ENCODE results near the gene PFKFB2.

Gene PFKFB2

GRCh38 chr1:207029701-207030521, 23.2 kb upstream of the PFKFB2 start:
- H3K27ac ChIP-seq: no peak overlapping the region
- H3K9me3 ChIP-seq: no peaks in the 10 kb centered on the region
- H3K27me3 ChIP-seq: no peaks in the 10 kb centered on the region
- TF ChIP-seq Cebpa-rat (IDR thresholded peaks at IDR 0.05): no peak
- H3K9ac ChIP-seq: no peak overlapping the region
- no peaks in the 10 kb centered on the region for H3K36me3 ChIP-seq
- no peak overlapping the region for H3K4me3 ChIP-seq
- H3K4me1 ChIP-seq: no peaks in the 10 kb centered on the region
- no peak overlapping the region for H3K4me2 ChIP-seq
- H4K20me1 ChIP-seq: no peaks in the 10 kb centered on the region

- no peaks in the 10 kb centered on the region for H4K20me1 ChIP-seq
- no peaks in the 10 kb centered on the region for H3K9me3 ChIP-seq
- no peak overlapping the region for H3K4me3 ChIP-seq
- no peak overlapping the region for H3K9ac ChIP-seq
- H3K4me1 ChIP-seq: no peaks in the 10 kb centered on the region
- no peaks in the 10 kb centered on the region for H3K36me3 ChIP-seq
- no peak overlapping the region for H3K4me2 ChIP-seq
- no peak overlapping the region for H3K27ac ChIP-seq
- no peaks in the 10 kb centered on the region for H3K27me3 ChIP-seq
- no peak for TF ChIP-seq Cebpa-rat (IDR thresholded peaks at IDR 0.05)
These were observed 22.5 kb upstream of the PFKFB2 start for GRCh38 chr1:207030522-207031009.

- no peaks in the 10 kb centered on the region for H3K27me3 ChIP-seq
- no peaks in the 10 kb centered on the region for H3K36me3 ChIP-seq
- no peak for TF ChIP-seq Cebpa-rat (IDR thresholded peaks at IDR 0.05)
- no peak overlapping the region for H3K27ac ChIP-seq
- H3K4me2 ChIP-seq: no peak overlapping the region
- H3K9me3 ChIP-seq: no peaks in the 10 kb centered on the region
- H3K9ac ChIP-seq: no peak overlapping the region
- no peaks in the 10 kb centered on the region for H3K4me1 ChIP-seq
- no peak overlapping the region for H3K4me3 ChIP-seq
- no peaks in the 10 kb centered on the region for H4K20me1 ChIP-seq
These were observed 22.1 kb upstream of the PFKFB2 start for GRCh38 chr1:207031016-207031415.

GRCh38 chr1:207031632-207032264, 21.3 kb upstream of the PFKFB2 start:
- TF ChIP-seq Cebpa-rat (IDR thresholded peaks at IDR 0.05): no peak
- no peaks in the 10 kb centered on the region for H3K4me1 ChIP-seq
- no peaks in the 10 kb centered on the region for H3K9me3 ChIP-seq
- H3K27ac ChIP-seq: no peak overlapping the region
- no peaks in the 10 kb centered on the region for H3K36me3 ChIP-seq
- no peaks in the 10 kb centered on the region for H4K20me1 ChIP-seq
- H3K9ac ChIP-seq: no peak overlapping the region
- no peak overlapping the region for H3K4me3 ChIP-seq
- H3K27me3 ChIP-seq: no peaks in the 10 kb centered on the region
- H3K4me2 ChIP-seq: no peak overlapping the region

GRCh38 chr1:207032528-207033017, 20.5 kb upstream of the PFKFB2 start, which contains the start of gene C1orf116:
TSS of gene C1orf116 (minus strand) at chr1:207032756. CDS start at chr1:207027598, 5,158 bp downstream.
- Histone ChIP-seq H3K9me3 (no peaks in the 10 kb centered on the region), H3K36me3 (no peaks in the 10 kb centered on the region), H4K20me1 (no peaks in the 10 kb centered on the region), H3K27ac (no peak within 1 kb of the TSS), H3K4me1 (no peaks in the 10 kb centered on the region), H3K4me2 (no peak within 1 kb of the TSS), H3K4me3 (no peak within 1 kb of the TSS), H3K9ac (no peak within 1 kb of the TSS), H3K27me3 (no peaks in the 10 kb centered on the region)
- TF ChIP-seq Cebpa-rat (IDR thresholded peaks at IDR 0.05): no peak

GRCh38 chr1:207033302-207033701, 19.8 kb upstream of the PFKFB2 start:
- no peaks in the 10 kb centered on the region for H3K9me3 ChIP-seq
- no peak overlapping the region for H3K4me2 ChIP-seq
- no peaks in the 10 kb centered on the region for H3K4me1 ChIP-seq
- no peak overlapping the region for H3K4me3 ChIP-seq
- H3K27ac ChIP-seq: no peak overlapping the region
- no peak overlapping the region for H3K9ac ChIP-seq
- no peaks in the 10 kb centered on the region for H3K36me3 ChIP-seq
- H3K27me3 ChIP-seq: no peaks in the 10 kb centered on the region
- no peak for TF ChIP-seq Cebpa-rat (IDR thresholded peaks at IDR 0.05)
- no peaks in the 10 kb centered on the region for H4K20me1 ChIP-seq

GRCh38 chr1:207034208-207034607, 18.9 kb upstream of the PFKFB2 start:
- H3K36me3 ChIP-seq: no peaks in the 10 kb centered on the region
- H3K27me3 ChIP-seq: no peaks in the 10 kb centered on the region
- H3K4me2 ChIP-seq: no peak overlapping the region
- no peak for TF ChIP-seq Cebpa-rat (IDR thresholded peaks at IDR 0.05)
- no peaks in the 10 kb centered on the region for H4K20me1 ChIP-seq
- H3K9me3 ChIP-seq: no peaks in the 10 kb centered on the region
- H3K4me3 ChIP-seq: no peak overlapping the region
- H3K4me1 ChIP-seq: no peaks in the 10 kb centered on the region
- no peak overlapping the region for H3K9ac ChIP-seq
- H3K27ac ChIP-seq: no peak overlapping the region

GRCh38 chr1:207034998-207035397, 18.1 kb upstream of the PFKFB2 start:
- Histone ChIP-seq H3K4me3 (no peak overlapping the region), H3K27ac (no peak overlapping the region), H3K4me2 (no peak overlapping the region), H3K4me1 (no peaks in the 10 kb centered on the region), H3K9me3 (no peaks in the 10 kb centered on the region), H3K27me3 (no peaks in the 10 kb centered on the region), H3K36me3 (no peaks in the 10 kb centered on the region), H4K20me1 (no peaks in the 10 kb centered on the region), H3K9ac (no peak overlapping the region)
- no peak for TF ChIP-seq Cebpa-rat (IDR thresholded peaks at IDR 0.05)

GRCh38 chr1:207035877-207036551, 17.1 kb upstream of the PFKFB2 start:
- H4K20me1 ChIP-seq: no peaks in the 10 kb centered on the region
- H3K4me3 ChIP-seq: no peak overlapping the region
- H3K4me2 ChIP-seq: no peak overlapping the region
- H3K9me3 ChIP-seq: no peaks in the 10 kb centered on the region
- H3K27me3 ChIP-seq: no peaks in the 10 kb centered on the region
- H3K4me1 ChIP-seq: no peaks in the 10 kb centered on the region
- no peak for TF ChIP-seq Cebpa-rat (IDR thresholded peaks at IDR 0.05)
- no peak overlapping the region for H3K27ac ChIP-seq
- no peak overlapping the region for H3K9ac ChIP-seq
- H3K36me3 ChIP-seq: no peaks in the 10 kb centered on the region

- no peaks in the 10 kb centered on the region for H3K9me3 ChIP-seq
- H3K9ac ChIP-seq: no peak overlapping the region
- no peak overlapping the region for H3K4me3 ChIP-seq
- no peaks in the 10 kb centered on the region for H3K27me3 ChIP-seq
- no peaks in the 10 kb centered on the region for H4K20me1 ChIP-seq
- H3K27ac ChIP-seq: no peak overlapping the region
- no peak for TF ChIP-seq Cebpa-rat (IDR thresholded peaks at IDR 0.05)
- H3K36me3 ChIP-seq: no peaks in the 10 kb centered on the region
- H3K4me1 ChIP-seq: no peaks in the 10 kb centered on the region
- H3K4me2 ChIP-seq: no peak overlapping the region
These were observed 16.2 kb upstream of the PFKFB2 start for GRCh38 chr1:207036865-207037264.
